HG02885 (cell line): ENCODE data around the gene MICOS13.
"Not testable (repeated sequence)": the region's sequence is repeated elsewhere in the genome, so short reads cannot be mapped to it uniquely, and the experiment has no call there.

Experiments
- ATAC-seq: cut with Tn5 transposase; IDR thresholded peaks from one replicate; pipeline ENCODE4 v1.9.1; 2021; ENCODE audit warnings: mild to moderate bottlenecking; ENCODE audit not compliant: unreplicated experiment, poor library complexity

Gene MICOS13

GRCh38 chr19:5702053-5702410, 21.7 kb upstream of the MICOS13 start:
- not testable (repeated sequence) for ATAC-seq

DNA sequence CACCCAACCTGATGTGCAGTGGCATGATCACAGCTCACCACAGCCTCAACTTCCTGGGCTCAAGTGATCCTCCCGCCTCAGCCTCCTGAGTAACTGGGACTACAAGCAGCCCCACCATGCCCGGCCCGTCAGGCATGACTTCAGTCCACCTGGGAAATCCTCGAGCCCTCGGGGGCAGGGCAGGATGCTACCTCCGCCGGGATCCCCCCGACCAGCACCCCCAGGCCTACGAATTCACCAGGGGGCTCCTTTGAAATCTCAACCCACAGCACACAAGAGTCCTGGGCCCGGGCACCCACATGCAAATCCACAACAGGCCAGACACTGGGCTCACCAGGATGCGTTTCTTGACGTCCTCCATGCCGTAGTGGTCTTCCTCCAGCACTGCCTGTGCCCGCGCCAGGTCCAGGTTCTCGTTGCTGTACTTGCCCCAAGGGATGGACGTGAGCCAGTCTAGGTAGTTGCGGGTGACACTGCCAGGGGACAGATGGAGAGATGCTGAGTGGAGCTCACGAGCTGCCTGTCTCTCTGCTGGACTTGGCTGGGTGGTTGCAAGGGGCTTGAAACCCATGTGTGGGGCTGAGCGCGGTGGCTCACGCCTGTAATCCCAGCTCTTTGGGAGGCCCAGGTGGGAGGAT, 20.3 kb upstream of the MICOS13 start:
- no peak for ATAC-seq

GRCh38 chr19:5698635-5699422, 18.5 kb upstream of the MICOS13 start:
- ATAC-seq: no peak

DNA sequence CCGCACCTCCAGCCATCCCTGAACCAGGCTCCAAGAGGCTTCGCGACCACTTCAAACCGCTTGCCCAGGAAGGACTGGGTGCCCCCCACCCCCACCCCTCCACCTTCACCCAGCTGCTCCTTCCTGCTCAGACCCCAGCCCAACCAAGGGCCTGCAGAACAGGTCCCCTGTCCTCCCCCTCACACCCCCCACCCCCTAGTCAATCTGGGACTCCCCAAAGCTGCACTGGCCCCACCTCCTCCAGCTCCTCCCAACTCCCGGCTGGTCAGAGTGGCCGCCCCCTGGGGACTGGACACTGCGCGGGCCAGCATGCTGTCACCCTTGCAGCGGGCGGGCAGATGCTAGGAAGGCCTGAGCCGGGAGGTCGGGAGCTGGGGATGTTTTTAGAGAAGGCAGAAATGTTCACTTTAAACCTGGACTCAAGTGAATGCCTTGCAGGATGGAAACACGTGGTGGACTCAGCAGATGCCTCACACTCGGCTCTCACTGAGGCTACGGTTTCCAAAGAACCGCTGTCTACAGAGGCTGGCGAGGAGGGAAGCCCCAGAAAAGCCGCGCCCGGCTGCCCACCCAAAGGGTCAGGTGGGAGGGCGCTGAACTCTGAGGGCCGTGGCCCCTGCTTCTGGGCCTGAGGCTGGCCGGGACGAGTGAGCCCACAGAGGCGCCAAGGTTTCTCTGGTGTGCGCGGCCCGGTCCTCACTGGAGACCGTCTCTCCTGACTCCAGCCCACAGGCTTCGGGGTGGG, 17.7 kb upstream of the MICOS13 start:
- no peak for ATAC-seq

DNA sequence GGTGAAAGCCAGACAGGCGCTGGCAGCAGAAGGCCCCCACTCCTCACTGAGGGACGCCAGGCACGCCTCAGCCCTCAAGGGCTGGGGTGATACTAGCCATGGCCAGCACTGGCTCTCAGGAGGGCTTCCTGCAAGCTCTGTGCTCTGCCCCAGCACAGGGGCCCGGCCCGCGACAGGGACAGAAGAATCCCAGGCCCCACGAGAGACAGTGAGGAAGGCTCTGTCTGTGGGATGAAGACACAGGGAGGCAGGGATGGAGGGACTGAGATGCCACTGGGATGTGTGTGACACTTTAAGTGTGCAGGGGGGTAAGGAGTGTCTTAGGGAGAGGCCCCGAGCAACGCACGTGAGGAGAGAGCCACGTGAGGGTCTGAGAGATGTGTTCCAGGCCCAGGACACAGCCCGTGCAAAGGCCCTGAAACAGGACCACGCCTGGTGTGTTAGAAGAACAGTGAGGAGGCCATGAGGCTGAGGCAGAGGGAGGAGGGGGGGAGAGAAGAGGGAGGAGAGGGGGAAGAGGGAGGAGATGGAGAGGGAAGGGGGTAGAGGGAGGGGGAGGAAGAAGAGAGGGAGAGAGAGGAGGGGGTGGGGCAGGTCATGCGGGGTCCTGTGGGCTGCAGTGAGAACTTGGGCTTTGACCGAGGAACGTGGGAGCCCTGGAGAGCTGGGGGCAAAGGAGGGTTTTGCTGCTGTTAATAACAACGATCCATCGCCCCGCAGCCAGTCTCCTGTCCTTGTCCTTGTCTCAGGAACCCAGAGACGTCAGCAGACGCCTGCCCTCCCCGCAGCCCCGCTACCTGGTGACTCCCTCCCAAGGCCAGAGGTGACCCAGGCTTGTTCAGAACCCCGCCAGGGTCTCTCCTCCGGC, 16.9 kb upstream of the MICOS13 start:
- ATAC-seq: no peak

- no peak for ATAC-seq
Measured at GRCh38 chr19:5696196-5697021, 16.1 kb upstream of the MICOS13 start.

DNA sequence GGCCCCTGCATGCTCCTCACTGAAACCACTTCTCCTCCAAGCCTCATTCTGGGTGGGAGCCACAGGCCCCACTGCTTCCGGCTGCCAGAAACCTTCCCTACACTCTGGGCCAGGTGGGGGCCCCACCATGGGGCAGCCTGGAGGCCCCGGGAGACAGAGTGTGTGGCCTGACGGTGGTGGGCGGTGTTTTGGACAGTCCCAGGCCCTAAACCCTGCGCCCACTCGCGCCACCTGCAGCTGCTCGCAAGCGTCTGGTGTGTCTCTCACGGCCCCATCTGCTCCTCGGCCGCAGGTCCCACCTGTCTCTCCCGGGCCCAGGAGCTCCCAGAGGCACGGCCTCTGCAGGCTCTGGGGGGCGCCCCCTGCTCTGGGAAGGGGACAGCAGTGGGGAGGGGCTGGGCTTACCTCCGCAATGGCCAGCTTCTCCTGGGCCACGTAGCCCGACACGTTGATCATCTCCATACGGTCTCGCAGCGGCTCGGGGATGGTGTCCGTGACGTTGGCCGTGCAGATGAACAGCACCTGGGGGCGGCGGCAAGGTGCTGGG, 15.4 kb upstream of the MICOS13 start:
- ATAC-seq: no peak

- ATAC-seq: no peak
Measured at GRCh38 chr19:5694956-5695648, 14.8 kb upstream of the MICOS13 start.

- ATAC-seq: no peak
Measured at GRCh38 chr19:5694167-5694955, 14.0 kb upstream of the MICOS13 start.

GRCh38 chr19:5693195-5694166, 13.2 kb upstream of the MICOS13 start:
- no peak for ATAC-seq

DNA sequence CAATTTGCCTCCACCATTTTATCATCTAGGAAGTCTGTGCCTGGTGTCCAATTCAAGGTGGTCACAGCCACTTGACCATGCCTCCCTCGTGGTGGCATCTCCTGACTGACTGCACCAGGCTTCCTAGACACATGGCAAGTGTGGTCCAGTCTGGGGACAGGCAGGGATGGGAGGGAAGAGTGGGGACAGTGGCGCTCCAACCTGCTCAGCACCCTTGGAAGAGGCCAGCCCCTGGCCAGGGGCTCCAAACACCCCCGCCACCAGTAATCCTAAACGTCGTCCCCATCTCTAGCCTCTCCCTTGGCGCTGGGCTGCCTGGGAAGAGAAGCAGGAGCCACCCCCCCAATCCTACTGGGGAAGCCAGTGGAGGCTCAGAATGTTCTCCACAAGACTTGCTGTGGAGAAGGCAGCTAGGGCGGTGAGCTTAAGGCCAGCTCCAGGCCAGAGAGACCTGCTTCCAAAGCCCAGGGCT, 12.4 kb upstream of the MICOS13 start:
- no peak for ATAC-seq

GRCh38 chr19:5691822-5692722, 11.8 kb upstream of the MICOS13 start:
- no peak for ATAC-seq

DNA sequence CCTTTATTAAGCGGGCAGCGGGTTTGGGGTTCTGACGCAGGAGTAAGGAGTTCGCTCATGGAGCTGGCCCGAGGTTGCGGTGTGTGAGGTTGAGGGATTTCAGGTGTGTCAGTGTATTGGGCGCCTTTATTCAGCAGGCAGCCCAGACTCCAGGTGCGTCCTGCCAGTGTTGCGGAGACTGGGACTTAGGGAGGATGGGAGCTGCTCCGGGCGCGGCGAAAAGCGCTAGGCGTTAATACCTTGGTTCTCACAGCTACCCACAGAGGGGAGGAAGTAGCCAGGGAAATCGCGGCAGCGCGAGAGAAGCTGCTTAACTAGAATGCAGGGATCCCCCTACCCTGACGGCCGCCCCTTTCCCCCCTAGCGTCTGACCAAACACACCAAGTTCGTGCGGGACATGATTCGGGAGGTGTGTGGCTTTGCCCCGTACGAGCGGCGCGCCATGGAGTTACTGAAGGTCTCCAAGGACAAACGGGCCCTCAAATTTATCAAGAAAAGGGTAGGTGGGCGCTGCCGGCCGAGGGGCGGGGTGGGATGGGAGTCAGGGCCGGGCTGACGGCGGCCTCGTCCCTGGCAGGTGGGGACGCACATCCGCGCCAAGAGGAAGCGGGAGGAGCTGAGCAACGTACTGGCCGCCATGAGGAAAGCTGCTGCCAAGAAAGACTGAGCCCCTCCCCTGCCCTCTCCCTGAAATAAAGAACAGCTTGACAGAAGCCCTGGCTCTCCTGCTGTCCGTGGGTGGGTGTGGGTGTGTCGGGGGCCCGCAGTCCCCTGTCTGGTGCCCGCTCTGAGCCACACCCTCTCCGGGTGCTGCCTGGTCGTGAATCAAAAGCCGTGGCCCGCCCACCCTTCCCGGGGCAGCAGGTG, 10.9 kb upstream of the MICOS13 start:
- ATAC-seq: no peak

DNA sequence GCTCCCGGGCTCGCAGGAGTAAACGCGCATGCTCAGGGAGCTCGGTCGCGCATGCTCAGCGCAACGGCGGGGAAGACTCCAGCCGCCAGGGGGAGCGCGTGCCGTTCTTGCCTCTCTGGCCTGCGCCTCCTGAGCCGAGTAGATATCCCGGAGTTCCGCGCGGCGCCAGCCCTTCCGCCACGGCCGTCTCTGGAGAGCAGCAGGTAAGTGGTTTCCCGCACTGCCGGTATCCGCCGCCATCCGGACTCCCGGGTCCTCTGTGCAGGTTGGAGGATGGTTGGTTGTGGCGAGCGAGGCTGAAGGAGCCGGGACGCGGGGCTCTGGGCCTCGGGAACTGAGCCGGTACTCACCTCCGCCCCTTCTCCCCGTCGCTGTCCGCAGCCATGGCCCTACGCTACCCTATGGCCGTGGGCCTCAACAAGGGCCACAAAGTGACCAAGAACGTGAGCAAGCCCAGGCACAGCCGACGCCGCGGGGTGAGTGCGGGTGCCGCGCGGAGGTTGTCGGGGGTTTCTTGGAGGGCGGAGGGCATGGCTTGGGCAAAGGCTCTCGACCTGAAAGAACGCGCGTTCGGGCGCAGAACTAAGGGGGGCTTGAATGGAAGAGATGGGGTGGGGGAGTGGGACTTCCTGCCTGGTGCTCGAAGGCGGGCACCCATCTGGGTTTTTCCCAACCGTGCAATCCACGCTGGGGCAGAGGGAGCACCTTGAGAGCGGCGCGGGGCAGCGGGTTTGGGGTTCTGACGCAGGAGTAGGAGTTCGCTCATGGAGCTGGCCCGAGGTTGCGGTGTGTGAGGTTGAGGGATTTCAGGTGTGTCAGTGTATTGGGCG, 10.0 kb upstream of the MICOS13 start, which contains the start of gene RPL36:
Gene RPL36 (plus strand): TSS at position 171 of the 830 bp plus-strand sequence. CDS start 213 bp downstream, at position 384.
- ATAC-seq: peak; percentile 58
